K562 (cell line): ENCODE results near the gene CPVL.

Source experiments
- CEBPB ChIP-seq: fragments of 450-650 bp; IDR thresholded peaks from 2 replicates; pipeline ENCODE4 v1.6.1; 2016; ENCODE audit warnings: missing genetic modification characterization, missing compliant biosample characterization
- FIP1L1 ChIP-seq: fragments of 200-400 bp; formaldehyde crosslinking; IDR thresholded peaks from 2 replicates; pipeline ENCODE4 v1.6.1; 2018; ENCODE audit warnings: mild to moderate bottlenecking, low read depth, low read length; ENCODE audit not compliant: poor library complexity, severe bottlenecking
- FOSL1 ChIP-seq: fragments of 200-800 bp; sonication (Bioruptor generic); conservative IDR thresholded peaks from 2 replicates; pipeline ENCODE4 v1.6.1; 2016; ENCODE audit warnings: missing genetic modification characterization, missing compliant biosample characterization
- HCFC1 ChIP-seq: IDR thresholded peaks from 2 replicates; pipeline ENCODE4 v1.6.1; 2012; ENCODE audit warnings: low read depth, low read length, improper control_type of control experiment
- HNRNPK ChIP-seq: fragments of 200-400 bp; formaldehyde crosslinking; IDR thresholded peaks from one replicate; pipeline ENCODE4 v1.6.1; 2018; ENCODE audit warnings: mild to moderate bottlenecking, low read depth, low read length; ENCODE audit not compliant: poor library complexity, severe bottlenecking
- JUN ChIP-seq, 2 experiments: sonication (generic) in 1 of 2; formaldehyde crosslinking in 1 of 2; IDR thresholded peaks; 2 replicates each; pipeline versions ENCODE4 v1.6.1 to v1.8.0; 2012 to 2022; ENCODE audit warnings: borderline replicate concordance in 2 of 2, mild to moderate bottlenecking in 2 of 2, improper control_type of control experiment in 1 of 2, low read depth in 1 of 2, low read length in 1 of 2, missing genetic modification reagents in 1 of 2
- MAZ ChIP-seq, 2 experiments: fragments of 450-650 bp in 1 of 2; sonication (generic) in 1 of 2; formaldehyde crosslinking; IDR thresholded peaks in 1 of 2; conservative IDR thresholded peaks in 1 of 2; 2 replicates each; pipeline versions ENCODE4 v1.4.0 to v1.5.0; 2020; ENCODE audit warnings: mild to moderate bottlenecking in 1 of 2, missing genetic modification reagents in 1 of 2
- POLR2AphosphoS5 ChIP-seq: IDR thresholded peaks from 2 replicates; pipeline ENCODE4 v1.6.1; 2011; ENCODE audit warnings: mild to moderate bottlenecking, low read depth, low read length, moderate library complexity; ENCODE audit not compliant: control insufficient read depth, insufficient read depth
- THAP7 ChIP-seq: fragments of 250-450 bp; sonication (Bioruptor Pico); IDR thresholded peaks from 2 replicates; pipeline ENCODE4 v1.5.0; 2021
- ZNF184 ChIP-seq: sonication (generic); formaldehyde crosslinking; IDR thresholded peaks from 2 replicates; pipeline ENCODE4 v1.5.0; 2020; ENCODE audit warnings: missing genetic modification reagents
- ZNF224 ChIP-seq: sonication (generic); formaldehyde crosslinking; IDR thresholded peaks from 2 replicates; pipeline ENCODE4 v1.8.0; 2022; ENCODE audit warnings: mild to moderate bottlenecking, missing genetic modification reagents
- TF ChIP-seq, protein P1 (sequence below): fragments of 450-650 bp; IDR thresholded peaks from 2 replicates; pipeline ENCODE4 v1.6.1; 2016; ENCODE audit warnings: antibody characterized with exemption
- TF ChIP-seq, protein P2 (sequence below), 3 experiments: IDR thresholded peaks in 2 of 3; conservative IDR thresholded peaks in 1 of 3; 2 replicates each; pipeline ENCODE4 v1.5.1; 2011 to 2012; ENCODE audit warnings: low read length in 3 of 3, mild to moderate bottlenecking in 3 of 3, control low read depth in 2 of 3, improper control_type of control experiment in 1 of 3, inconsistent platforms in 1 of 3, low read depth in 1 of 3, mixed read lengths in 1 of 3, moderate library complexity in 1 of 3; ENCODE audit not compliant: insufficient read depth in 2 of 3

DNA sequence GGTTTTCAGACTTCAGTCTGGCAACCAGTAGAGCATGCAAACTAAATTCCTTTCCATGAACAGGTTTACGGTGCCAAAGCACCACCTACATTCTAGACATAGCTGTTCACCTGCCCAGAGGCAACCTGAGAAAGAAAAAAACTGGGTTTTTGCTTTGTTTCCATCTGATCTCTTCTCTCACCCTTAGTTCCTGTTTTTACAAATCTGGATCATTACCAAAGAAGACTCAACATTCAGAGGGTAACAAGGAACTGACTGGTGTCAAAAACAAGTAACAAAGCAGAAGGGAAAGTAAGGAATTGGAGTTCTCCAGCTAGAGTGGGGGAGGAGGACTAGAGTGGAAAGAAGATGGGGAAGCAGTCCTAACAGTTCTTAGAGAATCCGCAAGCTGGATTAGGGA is 36.4 kb downstream of the CPVL start:
- TF ChIP-seq, protein P1, sequence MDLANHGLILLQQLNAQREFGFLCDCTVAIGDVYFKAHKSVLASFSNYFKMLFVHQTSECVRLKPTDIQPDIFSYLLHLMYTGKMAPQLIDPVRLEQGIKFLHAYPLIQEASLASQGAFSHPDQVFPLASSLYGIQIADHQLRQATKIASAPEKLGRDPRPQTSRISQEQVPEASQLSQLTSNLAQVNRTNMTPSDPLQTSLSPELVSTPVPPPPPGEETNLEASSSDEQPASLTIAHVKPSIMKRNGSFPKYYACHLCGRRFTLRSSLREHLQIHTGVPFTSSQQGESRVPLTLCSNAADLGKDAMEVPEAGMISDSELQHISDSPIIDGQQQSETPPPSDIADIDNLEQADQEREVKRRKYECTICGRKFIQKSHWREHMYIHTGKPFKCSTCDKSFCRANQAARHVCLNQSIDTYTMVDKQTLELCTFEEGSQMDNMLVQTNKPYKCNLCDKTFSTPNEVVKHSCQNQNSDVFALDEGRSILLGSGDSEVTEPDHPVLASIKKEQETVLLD = no peak
- TF ChIP-seq MAZ (CRISPR knock-in tag; conservative IDR thresholded peaks at IDR 0.05 in 1 of 2, IDR thresholded peaks at IDR 0.05 in 1 of 2) = no peak
- TF ChIP-seq CEBPB (tag) = no peak
- TF ChIP-seq, protein P2, sequence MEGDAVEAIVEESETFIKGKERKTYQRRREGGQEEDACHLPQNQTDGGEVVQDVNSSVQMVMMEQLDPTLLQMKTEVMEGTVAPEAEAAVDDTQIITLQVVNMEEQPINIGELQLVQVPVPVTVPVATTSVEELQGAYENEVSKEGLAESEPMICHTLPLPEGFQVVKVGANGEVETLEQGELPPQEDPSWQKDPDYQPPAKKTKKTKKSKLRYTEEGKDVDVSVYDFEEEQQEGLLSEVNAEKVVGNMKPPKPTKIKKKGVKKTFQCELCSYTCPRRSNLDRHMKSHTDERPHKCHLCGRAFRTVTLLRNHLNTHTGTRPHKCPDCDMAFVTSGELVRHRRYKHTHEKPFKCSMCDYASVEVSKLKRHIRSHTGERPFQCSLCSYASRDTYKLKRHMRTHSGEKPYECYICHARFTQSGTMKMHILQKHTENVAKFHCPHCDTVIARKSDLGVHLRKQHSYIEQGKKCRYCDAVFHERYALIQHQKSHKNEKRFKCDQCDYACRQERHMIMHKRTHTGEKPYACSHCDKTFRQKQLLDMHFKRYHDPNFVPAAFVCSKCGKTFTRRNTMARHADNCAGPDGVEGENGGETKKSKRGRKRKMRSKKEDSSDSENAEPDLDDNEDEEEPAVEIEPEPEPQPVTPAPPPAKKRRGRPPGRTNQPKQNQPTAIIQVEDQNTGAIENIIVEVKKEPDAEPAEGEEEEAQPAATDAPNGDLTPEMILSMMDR (IDR thresholded peaks at IDR 0.05 in 2 of 3, conservative IDR thresholded peaks at IDR 0.05 in 1 of 3; ENCODE audit: insufficient read depth in 2 of 3, low read depth in 1 of 3, low read length in 3 of 3) = no peak
- TF ChIP-seq FIP1L1 = no peak
- no peak for TF ChIP-seq THAP7 (CRISPR knock-in tag)
- no peak for TF ChIP-seq HCFC1
- TF ChIP-seq FOSL1 = no peak
- no peak for TF ChIP-seq POLR2AphosphoS5
- no peak for TF ChIP-seq JUN (IDR thresholded peaks at IDR 0.05; ENCODE audit: borderline replicate concordance, low read depth, low read length)
- no peak for TF ChIP-seq JUN (CRISPR knock-in tag; IDR thresholded peaks at IDR 0.05; ENCODE audit: borderline replicate concordance)
- TF ChIP-seq HNRNPK = no peak
- TF ChIP-seq ZNF184 (CRISPR knock-in tag) = no peak
- no peak for TF ChIP-seq ZNF224 (CRISPR knock-in tag)
